ENCODE results near the gene IGFBPL1.
"Not testable (repeated sequence)": the region's sequence is repeated elsewhere in the genome, so short reads cannot be mapped to it uniquely, and the experiment has no call there.

IGFBPL1 gene

DNA sequence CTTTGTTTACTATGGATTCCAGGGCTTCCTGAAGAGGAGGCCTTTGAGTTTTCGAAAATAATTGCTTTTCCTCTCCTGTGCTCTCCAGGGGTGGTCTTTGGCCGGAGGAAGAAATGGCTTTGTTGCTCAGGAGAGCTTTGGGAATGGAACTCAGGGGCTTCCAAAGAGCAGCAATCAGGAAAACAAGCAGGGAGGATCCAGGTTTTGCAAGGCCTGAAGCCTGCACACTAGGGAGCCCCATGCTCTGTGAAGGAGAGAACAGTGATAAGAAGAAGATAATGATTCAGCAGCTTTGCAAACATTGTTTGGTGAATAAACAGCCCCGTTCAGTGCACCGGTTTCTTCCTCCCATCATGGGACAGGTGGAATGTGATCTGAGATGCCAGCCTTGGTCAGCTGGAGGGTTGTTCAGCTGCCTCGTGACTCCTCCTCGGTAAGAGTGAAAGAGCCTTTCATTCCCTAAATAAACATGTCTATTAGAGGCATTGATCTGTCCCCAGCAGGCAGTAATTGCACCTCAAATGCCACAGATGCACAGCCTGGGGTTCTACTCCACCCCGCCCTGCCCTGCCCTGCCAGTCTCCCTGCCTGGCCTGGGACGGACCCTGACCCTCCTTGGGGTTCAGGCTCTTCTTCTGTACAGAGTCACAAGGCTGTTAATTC, 43.3 kb downstream of the IGFBPL1 start:
- Mint-ChIP-seq H3K4me1 (no peaks in the 10 kb centered on the region), H3K27ac (no peak overlapping the region), H3K4me3 (no peak overlapping the region), H3K36me3 (no peaks in the 10 kb centered on the region), H3K9me3 (no peaks in the 10 kb centered on the region)
- ATAC-seq (no peak), DNase-seq (ENCODE audit: low spot score in 2 of 2) (no peak)

GRCh38 chr9:38380230-38380871, 43.9 kb downstream of the IGFBPL1 start:
- ATAC-seq: no peak
- no peaks in the 10 kb centered on the region for H3K9me3 Mint-ChIP-seq
- no peak overlapping the region for H3K4me3 Mint-ChIP-seq
- no peak overlapping the region for H3K27ac Mint-ChIP-seq
- H3K36me3 Mint-ChIP-seq: no peaks in the 10 kb centered on the region
- H3K4me1 Mint-ChIP-seq: no peaks in the 10 kb centered on the region
- no peak for DNase-seq (ENCODE audit: low spot score in 2 of 2)

- not testable (repeated sequence) for H3K36me3 Mint-ChIP-seq; DNase-seq (ENCODE audit: low spot score in 2 of 2); H3K27ac Mint-ChIP-seq; ATAC-seq; H3K9me3 Mint-ChIP-seq; H3K4me3 Mint-ChIP-seq; H3K4me1 Mint-ChIP-seq
Observed at GRCh38 chr9:38377336-38378083, 46.7 kb downstream of the IGFBPL1 start.

- Mint-ChIP-seq H3K9me3 (no peaks in the 10 kb centered on the region), H3K4me1 (no peaks in the 10 kb centered on the region), H3K36me3 (no peaks in the 10 kb centered on the region), H3K27ac (no peak overlapping the region), H3K4me3 (no peak overlapping the region)
- DNase-seq (ENCODE audit: low spot score in 2 of 2): no peak
- ATAC-seq: no peak
Observed at GRCh38 chr9:38376021-38376670, 48.1 kb downstream of the IGFBPL1 start.

GRCh38 chr9:38375572-38375963, 48.7 kb downstream of the IGFBPL1 start:
- Mint-ChIP-seq H3K9me3 (no peaks in the 10 kb centered on the region), H3K36me3 (no peaks in the 10 kb centered on the region), H3K27ac (no peak overlapping the region), H3K4me3 (no peak overlapping the region), H3K4me1 (no peaks in the 10 kb centered on the region)
- ATAC-seq: no peak
- no peak for DNase-seq (ENCODE audit: low spot score in 2 of 2)

- H3K4me1 Mint-ChIP-seq: no peaks in the 10 kb centered on the region
Observed at GRCh38 chr9:38374847-38375571, 49.2 kb downstream of the IGFBPL1 start.

GRCh38 chr9:38373679-38374078, 50.6 kb downstream of the IGFBPL1 start:
- no peak for DNase-seq (ENCODE audit: low spot score in 2 of 2)
- no peak overlapping the region for H3K27ac Mint-ChIP-seq

More at GRCh38 chr9:38374847-38375571, 49.2 kb downstream of the IGFBPL1 start:
- no peaks in the 10 kb centered on the region for H3K9me3 Mint-ChIP-seq
- H3K27ac Mint-ChIP-seq: no peak overlapping the region
- H3K36me3 Mint-ChIP-seq: no peaks in the 10 kb centered on the region
- ATAC-seq: no peak
- no peak overlapping the region for H3K4me3 Mint-ChIP-seq
- no peak for DNase-seq (ENCODE audit: low spot score in 2 of 2)

GRCh38 chr9:38372762-38373619, 51.3 kb downstream of the IGFBPL1 start:
- Mint-ChIP-seq H3K4me1 (no peaks in the 10 kb centered on the region), H3K27ac (no peak overlapping the region), H3K9me3 (no peaks in the 10 kb centered on the region), H3K36me3 (no peaks in the 10 kb centered on the region), H3K4me3 (no peak overlapping the region)
- ATAC-seq (no peak), DNase-seq (ENCODE audit: low spot score in 2 of 2) (no peak)

More at GRCh38 chr9:38373679-38374078, 50.6 kb downstream of the IGFBPL1 start:
- ATAC-seq: no peak
- H3K4me3 Mint-ChIP-seq: no peak overlapping the region
- no peaks in the 10 kb centered on the region for H3K4me1 Mint-ChIP-seq
- no peaks in the 10 kb centered on the region for H3K9me3 Mint-ChIP-seq
- no peaks in the 10 kb centered on the region for H3K36me3 Mint-ChIP-seq

- H3K36me3 Mint-ChIP-seq: no peaks in the 10 kb centered on the region
- H3K4me3 Mint-ChIP-seq: no peak overlapping the region
- H3K27ac Mint-ChIP-seq: no peak overlapping the region
- peak; percentile 60 for ATAC-seq
- no peaks in the 10 kb centered on the region for H3K9me3 Mint-ChIP-seq
- no peak for DNase-seq (ENCODE audit: low spot score in 2 of 2)
- H3K4me1 Mint-ChIP-seq: no peaks in the 10 kb centered on the region
Observed at GRCh38 chr9:38371495-38371894, 52.8 kb downstream of the IGFBPL1 start.

DNA sequence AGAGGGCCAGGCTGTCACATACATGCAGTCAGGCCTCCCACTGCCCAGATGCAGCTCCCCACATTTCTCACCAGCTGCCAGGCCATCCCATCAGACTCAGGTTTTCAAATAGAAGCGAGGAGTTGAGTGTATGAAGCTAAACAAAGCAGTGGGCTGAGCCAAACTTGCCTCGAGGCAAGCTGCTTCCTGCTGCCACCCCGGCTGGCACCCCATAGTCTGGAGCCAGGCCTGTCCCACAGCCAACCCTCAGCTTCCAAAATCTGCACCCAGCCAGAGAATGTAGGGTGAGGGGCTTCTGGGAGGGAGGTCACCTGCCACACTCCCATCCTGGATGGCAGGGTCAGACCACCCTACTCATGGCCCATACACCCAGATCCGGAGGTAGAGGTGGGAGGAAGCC, 54.1 kb downstream of the IGFBPL1 start:
- H3K27ac Mint-ChIP-seq: no peak overlapping the region

DNA sequence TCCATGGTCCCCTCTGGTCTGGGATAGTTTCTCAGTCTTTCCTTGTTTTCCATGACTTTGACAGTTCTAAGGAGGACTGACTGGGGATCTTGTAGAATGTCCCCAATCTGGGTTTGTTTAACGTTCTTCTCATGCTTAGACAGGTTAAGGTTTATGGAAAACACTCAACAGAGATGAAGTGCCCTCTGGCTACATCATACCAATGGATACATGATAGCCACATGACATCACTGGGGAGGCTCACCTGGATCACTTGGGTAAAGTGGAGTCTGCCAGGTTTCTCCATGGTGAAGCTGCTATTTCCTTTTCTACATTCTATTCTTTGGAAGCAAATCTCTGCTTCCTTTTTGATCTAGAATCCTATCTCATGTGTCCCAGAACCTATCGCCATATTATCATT, 55.5 kb downstream of the IGFBPL1 start:
- no peaks in the 10 kb centered on the region for H3K9me3 Mint-ChIP-seq
- no peaks in the 10 kb centered on the region for H3K4me1 Mint-ChIP-seq
- no peak for DNase-seq (ENCODE audit: low spot score in 2 of 2)
- no peak overlapping the region for H3K27ac Mint-ChIP-seq
- H3K4me3 Mint-ChIP-seq: no peak overlapping the region
- no peak for ATAC-seq
- no peaks in the 10 kb centered on the region for H3K36me3 Mint-ChIP-seq

More for the DNA sequence above, 54.1 kb downstream of the IGFBPL1 start:
- DNase-seq (ENCODE audit: low spot score in 2 of 2) (no peak), ATAC-seq (peak; percentile 9)
- Mint-ChIP-seq H3K36me3 (no peaks in the 10 kb centered on the region), H3K4me3 (no peak overlapping the region), H3K9me3 (no peaks in the 10 kb centered on the region), H3K4me1 (no peaks in the 10 kb centered on the region)

DNA sequence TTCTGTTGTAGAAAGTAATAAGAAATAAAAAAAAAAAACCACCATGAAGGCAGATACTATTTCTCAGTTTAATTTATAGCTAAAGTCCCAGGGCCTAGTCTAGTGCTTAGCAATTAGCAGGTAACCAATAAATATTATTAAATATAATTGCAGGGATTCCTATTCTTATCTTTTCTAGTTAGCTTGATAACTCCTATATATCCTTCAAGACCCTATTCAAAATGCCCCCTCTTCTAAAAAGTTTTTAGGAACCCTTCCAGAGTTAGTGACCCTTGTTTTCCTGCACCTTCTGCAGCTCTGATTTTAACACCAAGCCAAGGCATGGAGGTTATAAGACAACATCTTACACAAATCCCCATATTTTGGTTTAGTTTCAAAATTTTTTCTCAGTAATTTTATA, 56.4 kb downstream of the IGFBPL1 start:
- no peak for ATAC-seq
- Mint-ChIP-seq H3K9me3 (no peaks in the 10 kb centered on the region), H3K4me1 (peaks cover 4% of the 10 kb centered on the region), H3K36me3 (no peaks in the 10 kb centered on the region), H3K4me3 (no peak overlapping the region), H3K27ac (no peak overlapping the region)
- no peak for DNase-seq (ENCODE audit: low spot score in 2 of 2)

GRCh38 chr9:38363589-38363925, 60.7 kb downstream of the IGFBPL1 start:
- ATAC-seq: no peak
- no peak overlapping the region for H3K27ac Mint-ChIP-seq
- H3K4me1 Mint-ChIP-seq: peaks cover 5% of the 10 kb centered on the region
- no peaks in the 10 kb centered on the region for H3K9me3 Mint-ChIP-seq
- DNase-seq (ENCODE audit: low spot score in 2 of 2): no peak
- no peak overlapping the region for H3K4me3 Mint-ChIP-seq
- H3K36me3 Mint-ChIP-seq: no peaks in the 10 kb centered on the region

DNA sequence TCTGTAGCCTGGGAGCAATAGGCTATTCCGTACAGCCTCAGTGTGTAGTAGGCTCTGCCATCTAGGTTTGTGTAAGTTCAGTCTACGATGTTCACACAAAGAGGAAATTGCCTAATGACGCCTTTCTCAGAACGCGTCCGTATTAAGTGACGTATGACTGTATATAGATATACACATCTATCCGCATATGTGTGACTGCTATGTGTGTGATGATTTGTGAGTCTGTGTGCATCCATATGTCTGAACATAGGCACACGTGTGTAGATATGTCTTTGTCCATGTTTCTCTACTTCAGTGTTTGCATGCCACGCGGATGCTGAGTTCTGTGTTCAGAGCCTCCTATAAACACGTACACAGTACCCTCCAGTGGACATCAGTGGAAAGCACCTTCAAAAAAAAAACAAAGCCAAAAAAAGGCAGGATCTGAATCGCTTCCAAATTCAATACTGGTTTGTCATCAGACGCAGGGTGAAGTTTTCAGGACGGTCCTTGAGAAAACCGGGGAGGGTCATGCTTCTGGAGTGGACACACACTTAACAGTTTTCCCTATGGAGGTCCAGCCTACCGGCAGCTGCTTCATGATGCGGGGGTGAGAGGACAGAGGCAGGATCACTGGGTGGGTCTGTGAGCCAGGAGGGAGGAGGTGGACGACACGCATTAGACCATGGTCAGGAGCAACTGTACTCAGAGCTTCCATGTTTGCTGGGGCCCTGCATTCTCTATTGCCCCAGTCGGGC, 61.2 kb downstream of the IGFBPL1 start:
- H3K4me3 Mint-ChIP-seq: no peak overlapping the region
- H3K27ac Mint-ChIP-seq: no peak overlapping the region
- peaks cover 5% of the 10 kb centered on the region for H3K4me1 Mint-ChIP-seq
- H3K9me3 Mint-ChIP-seq: no peaks in the 10 kb centered on the region
- DNase-seq (ENCODE audit: low spot score in 2 of 2) (no peak), ATAC-seq (peak; percentile 65)
- H3K36me3 Mint-ChIP-seq: no peaks in the 10 kb centered on the region

Data from stimulated activated effector memory CD8-positive, alpha-beta T cell treated with anti-CD3 and anti-CD28 coated beads, Interleukin-12 subunit alpha, Interleukin-12 subunit beta, amount 100 ng/mL, for 72 hours (primary cell).